Measurements from ENCODE around the gene C22orf42.

DNA sequence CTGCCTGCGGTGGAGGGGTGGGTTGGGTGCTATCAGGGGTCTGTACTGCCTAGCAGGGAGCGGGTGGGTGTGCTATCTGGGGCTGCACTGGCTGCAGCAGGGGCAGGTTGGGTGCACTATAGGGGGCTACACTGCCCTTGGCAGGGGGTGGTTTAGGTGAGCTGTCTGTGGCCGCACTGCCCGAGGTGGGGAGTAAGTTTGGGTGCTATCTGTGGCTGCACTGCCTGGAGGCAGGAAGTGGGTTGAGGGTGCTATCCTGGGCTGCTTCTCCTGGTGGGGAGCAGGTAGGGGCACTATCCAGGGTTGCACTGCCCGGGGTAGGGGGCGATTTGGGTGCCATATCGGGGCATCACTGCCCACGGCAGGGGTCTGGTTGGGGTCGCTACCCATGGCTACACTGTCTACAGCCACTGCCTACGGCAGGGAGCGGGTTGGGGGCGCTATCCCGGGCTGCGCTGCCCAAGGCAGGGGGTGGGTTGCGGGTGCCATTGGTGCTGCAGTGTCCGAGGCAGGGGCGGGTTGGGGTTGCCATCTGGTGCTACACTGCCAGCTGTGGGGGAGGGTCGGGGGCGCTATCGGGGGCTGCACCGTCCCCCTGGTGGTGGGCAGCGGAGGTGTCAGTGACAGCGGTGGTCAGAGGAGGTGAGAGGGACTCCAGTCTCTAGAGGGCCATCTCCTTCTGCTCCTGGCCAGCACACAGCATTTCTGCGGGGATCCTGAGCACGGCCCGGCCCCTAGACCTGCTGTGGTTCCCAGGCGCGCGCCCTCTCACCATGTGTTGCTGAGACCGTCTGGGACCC, 47.1 kb upstream of the C22orf42 start:
- TF ChIP-seq, protein P1, sequence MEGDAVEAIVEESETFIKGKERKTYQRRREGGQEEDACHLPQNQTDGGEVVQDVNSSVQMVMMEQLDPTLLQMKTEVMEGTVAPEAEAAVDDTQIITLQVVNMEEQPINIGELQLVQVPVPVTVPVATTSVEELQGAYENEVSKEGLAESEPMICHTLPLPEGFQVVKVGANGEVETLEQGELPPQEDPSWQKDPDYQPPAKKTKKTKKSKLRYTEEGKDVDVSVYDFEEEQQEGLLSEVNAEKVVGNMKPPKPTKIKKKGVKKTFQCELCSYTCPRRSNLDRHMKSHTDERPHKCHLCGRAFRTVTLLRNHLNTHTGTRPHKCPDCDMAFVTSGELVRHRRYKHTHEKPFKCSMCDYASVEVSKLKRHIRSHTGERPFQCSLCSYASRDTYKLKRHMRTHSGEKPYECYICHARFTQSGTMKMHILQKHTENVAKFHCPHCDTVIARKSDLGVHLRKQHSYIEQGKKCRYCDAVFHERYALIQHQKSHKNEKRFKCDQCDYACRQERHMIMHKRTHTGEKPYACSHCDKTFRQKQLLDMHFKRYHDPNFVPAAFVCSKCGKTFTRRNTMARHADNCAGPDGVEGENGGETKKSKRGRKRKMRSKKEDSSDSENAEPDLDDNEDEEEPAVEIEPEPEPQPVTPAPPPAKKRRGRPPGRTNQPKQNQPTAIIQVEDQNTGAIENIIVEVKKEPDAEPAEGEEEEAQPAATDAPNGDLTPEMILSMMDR (IDR thresholded peaks at IDR 0.05; ENCODE audit: insufficient read depth, low read depth, low read length): no peak
- TF ChIP-seq EZH2 (IDR thresholded peaks at IDR 0.05; ENCODE audit: insufficient read depth, low read length): no peak

Data from astrocyte (in vitro differentiated cells and primary cell).